Activated CD8-positive, alpha-beta memory T cell treated with anti-CD3 and anti-CD28 coated beads, Interleukin-2, amount 50 U/mL, for 4 hours (primary cell): ENCODE data around the gene SMARCA4.
"Not testable (repeated sequence)": the region's sequence is repeated elsewhere in the genome, so short reads cannot be mapped to it uniquely, and the experiment has no call there.

Experiments used
- DNase-seq: peaks from one replicate; pipeline ENCODE4 v3.0.0-alpha.2; 2020

SMARCA4 gene

DNA sequence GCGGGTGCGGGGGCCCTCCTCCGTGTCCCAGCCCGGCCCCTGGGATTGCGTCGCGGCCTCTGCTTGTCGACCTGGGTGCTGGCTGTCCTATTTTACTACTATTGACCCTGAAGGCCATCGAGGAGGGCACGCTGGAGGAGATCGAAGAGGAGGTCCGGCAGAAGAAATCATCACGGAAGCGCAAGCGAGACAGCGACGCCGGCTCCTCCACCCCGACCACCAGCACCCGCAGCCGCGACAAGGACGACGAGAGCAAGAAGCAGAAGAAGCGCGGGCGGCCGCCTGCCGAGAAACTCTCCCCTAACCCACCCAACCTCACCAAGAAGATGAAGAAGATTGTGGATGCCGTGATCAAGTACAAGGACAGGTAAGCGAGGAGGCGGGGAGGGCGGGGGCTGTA, 80.4 kb downstream of the SMARCA4 start:
- no peak for DNase-seq

GRCh38 chr19:11041966-11042627, 81.3 kb downstream of the SMARCA4 start:
- no peak for DNase-seq

- no peak for DNase-seq
Measured at GRCh38 chr19:11044431-11044830, 83.6 kb downstream of the SMARCA4 start.

GRCh38 chr19:11045536-11045935, 84.7 kb downstream of the SMARCA4 start:
- DNase-seq: no peak

GRCh38 chr19:11046605-11047354, 86.0 kb downstream of the SMARCA4 start:
- no peak for DNase-seq

DNA sequence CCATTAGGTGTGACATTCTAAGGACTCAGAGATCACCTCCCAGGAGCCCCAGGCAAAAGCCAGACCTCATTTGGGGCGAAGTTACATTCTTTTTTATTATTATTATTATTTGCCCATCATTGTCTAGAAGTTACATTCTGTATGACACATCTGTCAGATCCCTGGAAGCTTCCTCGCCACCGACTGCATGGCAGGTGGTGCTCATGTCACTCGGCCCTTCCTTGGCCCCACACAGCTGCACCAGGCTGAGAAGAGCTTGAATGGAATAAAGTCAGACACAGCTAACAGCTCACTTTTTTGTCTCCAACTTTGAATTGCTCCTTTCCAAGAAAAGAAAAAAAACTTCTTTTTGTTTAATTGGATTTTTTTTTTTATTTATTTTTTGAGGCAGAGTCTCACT, 87.0 kb downstream of the SMARCA4 start:
- DNase-seq: no peak

DNA sequence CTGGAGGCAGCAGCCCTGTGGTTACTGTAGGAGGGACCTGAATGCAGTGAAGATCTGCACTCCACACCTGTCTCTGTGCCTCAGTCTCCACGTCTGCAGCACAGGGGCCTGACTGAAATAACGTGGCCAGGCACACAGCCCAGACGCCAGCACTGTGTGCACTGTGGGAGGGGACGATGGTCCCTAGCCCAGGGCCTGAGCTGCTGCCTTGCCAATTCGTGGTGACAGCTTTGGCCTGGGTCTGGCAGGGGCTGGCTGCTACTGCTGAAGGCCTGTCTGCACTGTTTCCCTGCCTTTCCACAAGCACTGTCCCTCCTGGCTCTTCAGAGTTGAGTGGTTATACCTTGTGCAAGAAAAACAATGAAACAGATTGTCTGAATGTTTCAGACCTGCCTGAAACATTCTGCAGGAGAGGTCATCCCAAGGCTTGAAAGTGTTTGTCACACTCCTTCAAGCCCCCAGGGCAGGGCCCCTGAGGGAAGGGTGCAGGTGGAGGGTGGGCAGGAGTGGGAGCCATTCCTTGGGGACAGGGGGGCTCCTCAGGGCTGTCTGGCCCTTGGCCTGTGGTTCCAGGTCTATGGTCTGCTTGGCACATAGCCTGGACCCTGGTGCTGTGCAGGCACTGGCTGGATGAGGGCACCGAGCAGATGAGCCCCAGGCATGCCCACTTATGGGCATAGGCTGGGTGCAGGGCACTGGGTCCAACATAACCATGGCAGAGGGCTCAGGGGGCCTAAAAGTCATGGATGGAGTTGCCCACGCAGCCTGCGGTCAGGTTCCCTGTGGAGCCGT, 89.7 kb downstream of the SMARCA4 start:
- no peak for DNase-seq

GRCh38 chr19:11053817-11054195, 93.0 kb downstream of the SMARCA4 start:
- DNase-seq: no peak

DNA sequence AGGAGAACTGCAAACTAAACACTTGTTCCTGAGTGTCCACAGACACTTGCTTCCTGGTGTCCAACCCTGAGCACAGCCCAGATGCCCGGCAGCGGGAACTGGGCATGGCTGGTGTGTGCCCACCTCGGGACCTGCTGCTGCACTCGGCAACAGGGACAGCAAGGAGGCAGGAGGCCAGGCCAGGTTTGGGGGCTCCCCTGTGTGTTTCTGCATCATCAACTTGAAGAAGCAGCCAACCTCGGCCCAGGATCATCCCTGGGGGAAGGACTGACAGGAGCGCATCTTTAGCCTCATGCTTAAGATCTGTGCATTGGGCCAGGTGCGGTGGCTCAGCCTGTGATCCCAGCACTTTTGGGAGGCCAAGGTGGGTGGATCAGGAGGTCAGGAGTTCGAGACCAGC, 93.4 kb downstream of the SMARCA4 start:
- no peak for DNase-seq

- no peak for DNase-seq
Measured at GRCh38 chr19:11054628-11055027, 93.8 kb downstream of the SMARCA4 start.

GRCh38 chr19:11058246-11059030, 97.6 kb downstream of the SMARCA4 start:
- no peak for DNase-seq

DNA sequence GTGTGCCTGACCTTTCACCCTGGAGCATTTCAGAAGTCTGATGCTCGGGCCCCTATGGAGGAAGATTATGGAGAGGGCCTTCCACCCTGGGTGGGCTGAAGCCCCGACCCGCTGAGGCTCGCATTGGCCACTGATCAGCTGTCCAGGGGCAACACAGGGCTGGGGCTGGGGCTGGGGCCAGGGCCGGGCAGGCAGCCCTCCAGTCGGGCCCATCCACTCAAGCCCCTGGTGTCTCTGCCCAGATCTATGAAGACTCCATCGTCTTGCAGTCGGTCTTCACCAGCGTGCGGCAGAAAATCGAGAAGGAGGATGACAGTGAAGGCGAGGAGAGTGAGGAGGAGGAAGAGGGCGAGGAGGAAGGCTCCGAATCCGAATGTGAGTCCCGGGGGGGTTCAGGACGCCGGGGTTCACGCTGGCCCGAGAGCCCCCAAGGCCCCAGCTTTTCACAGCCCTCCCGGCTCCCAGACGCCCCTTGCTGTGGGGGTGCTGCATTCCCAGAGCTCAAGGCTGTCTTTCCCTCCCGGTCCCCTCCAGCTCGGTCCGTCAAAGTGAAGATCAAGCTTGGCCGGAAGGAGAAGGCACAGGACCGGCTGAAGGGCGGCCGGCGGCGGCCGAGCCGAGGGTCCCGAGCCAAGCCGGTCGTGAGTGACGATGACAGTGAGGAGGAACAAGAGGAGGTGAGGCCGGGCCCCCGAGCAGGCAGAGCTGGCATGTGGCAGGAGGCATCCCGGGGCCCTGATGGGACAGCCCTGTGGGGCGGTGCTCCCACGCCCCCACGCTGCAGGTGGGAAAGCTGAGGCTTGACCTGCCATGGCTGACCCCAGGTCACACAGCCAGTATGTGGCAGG, 98.9 kb downstream of the SMARCA4 start:
- DNase-seq: no peak

DNA sequence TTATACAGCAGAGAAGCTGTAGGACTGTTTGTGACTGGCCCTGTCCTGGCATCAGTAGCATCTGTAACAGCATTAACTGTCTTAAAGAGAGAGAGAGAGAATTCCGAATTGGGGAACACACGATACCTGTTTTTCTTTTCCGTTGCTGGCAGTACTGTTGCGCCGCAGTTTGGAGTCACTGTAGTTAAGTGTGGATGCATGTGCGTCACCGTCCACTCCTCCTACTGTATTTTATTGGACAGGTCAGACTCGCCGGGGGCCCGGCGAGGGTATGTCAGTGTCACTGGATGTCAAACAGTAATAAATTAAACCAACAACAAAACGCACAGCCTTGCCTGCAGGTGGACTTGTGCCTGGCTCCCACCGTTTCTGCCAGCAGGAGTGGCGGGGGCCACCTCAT, 101.1 kb downstream of the SMARCA4 start:
- DNase-seq: no peak

DNA sequence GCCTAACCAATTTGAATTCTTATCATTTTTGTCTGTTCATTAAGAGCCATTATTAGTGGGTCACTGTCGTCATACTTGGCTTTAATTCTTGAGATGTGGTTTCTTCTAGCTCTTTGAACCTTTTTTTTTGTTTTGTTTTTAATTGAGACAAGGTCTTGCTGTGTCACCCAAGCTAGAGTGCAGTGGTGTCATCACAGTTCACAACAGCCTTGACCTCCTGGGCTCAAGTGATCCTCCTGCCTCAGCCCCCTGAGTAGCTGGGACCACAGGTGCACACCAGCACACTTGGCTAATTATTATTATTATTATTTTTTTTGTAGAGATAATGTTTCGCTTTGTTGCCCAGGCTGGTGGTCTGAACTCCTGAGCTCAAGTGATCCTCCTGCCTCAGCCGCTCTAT, 102.6 kb downstream of the SMARCA4 start:
- DNase-seq: no peak

DNA sequence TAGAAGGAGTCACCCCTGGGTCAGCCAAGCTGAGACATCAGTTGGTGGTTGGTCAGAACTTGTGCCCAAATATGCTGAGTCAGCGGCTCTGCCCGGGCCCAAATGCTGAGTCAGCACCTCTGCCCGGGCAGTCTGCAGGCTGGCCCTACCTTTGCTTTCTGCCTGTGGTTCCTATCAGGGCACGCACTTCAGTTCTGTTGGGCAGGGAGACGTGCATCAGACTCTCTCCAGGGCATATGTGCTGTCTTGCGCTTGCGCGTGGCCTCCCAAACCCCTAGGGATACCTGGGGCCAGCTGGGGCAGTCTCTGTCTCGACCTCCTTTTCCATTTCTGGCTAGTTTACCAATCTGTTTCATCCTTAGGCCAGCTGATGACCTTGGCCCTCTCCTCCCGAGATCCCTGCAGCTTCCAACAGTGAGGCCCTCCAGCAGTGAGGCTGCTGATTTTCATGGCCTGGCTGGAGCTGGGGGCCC, 104.0 kb downstream of the SMARCA4 start:
- DNase-seq: no peak

DNA sequence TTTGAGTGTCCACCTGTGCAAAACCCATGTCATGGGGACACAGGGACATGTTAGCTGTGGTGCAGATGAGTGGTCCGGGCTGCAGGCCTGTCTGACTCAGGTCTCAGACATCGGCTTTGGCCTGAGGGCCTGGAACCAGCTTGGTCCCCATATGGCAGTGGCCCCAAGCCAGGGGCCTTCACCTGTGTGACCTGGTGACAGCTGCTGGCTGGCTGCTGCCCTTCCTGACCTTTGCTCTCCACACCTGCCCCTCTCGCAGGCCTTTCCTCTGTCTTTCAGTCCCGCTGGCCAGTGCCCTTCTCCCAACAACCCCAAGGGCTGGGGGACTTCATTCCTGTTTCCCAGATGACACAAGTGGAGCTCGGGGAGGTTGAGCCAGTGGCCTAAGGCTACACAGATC, 105.5 kb downstream of the SMARCA4 start:
- no peak for DNase-seq

DNA sequence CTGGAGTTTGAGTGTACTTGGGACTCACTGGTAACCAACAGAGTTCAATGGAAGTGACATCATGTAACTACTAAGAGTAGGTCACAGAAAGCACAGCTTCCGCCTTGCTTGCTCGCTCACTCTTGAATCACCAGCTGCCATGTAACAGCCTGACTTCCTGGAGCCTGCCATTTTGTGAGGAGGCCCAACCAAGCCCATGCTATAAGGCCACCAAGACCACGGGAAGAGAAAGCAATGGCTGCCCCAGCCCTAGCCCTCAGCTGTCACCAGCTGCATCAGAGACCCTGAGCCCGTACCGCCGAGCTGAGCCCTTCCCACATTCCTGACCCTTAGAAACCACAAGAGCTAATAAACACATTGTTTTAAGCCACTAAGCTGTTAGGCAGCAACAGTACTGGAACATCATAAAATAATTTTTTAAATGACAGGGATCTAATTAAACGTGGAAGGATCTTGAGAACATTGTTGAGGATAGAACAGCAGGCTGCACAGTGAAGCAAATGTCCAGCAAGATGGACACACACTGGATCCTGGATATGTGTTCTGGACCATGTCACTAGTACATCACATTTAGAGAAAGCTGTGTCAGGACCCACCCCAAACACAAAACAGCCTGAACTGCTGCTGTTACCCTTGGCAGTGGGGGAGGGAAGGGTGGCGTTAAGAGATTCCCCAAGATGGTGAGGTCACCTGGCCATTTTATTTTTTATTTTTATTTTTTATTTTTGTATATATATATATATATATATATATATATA, 106.7 kb downstream of the SMARCA4 start:
- DNase-seq: no peak

DNA sequence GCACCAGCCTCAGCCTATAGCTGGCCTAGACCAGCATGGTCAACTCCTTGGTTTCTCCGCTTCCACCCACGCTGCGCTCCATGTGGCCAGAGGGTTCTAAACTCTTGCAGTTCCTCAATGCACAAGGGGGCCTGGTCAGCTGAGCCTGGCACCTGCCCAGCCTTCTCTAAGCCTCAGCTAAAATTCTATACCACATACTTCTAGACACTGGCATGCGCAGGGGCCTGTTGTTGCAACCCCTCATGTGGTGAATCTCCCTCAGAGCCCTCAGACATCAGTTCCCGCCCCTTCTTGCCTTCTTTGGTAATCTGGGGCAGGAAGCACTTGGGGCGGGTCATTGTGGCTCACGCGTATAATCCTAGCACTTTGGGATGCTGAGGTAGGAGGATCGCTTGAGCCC, 108.7 kb downstream of the SMARCA4 start:
- DNase-seq: no peak

DNA sequence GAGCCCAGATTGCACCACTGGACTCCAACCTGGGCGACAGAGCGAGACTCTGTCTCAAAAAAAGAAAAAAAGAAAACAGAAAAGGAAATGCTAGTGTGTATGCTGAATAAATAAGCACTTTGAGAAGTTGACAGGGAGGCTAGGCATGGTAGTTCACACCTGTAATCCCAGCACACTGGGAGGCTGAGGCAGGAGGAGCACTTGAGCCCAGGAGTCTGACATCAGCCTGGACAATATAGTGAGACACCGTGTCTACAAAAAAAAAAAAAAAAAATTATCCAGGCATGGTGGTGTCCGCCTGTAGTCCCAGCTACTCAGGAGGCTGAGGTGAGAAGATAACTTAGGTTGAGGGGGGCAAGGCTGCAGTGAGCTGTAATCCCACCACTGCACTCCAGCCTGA, 109.3 kb downstream of the SMARCA4 start:
- DNase-seq: no peak

GRCh38 chr19:11073568-11073967, 112.7 kb downstream of the SMARCA4 start:
- DNase-seq: no peak

DNA sequence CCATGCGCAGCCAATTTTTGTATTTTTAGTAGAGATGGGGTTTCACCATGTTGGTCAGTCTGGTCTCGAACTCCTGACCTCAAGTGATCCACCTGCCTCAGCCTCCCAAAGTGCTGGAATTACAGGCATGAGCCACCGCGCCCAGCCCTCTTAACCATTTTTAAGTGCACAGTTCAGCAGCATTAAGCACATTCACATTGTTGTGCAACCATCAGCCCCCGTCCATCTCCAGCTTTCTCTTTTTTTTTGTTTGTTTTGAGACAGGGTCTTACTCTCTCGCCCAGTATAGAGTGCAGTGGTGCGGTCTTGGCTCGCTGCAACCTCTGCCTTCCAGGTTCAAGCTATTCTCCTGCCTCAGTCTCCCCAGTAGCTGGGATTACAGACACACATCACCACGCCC, 116.0 kb downstream of the SMARCA4 start:
- DNase-seq: not testable (repeated sequence)
